Smooth muscle cell of bladder (primary cell): ENCODE results near the gene ZNF664. TPM values are rescaled to one million over a fixed set of nuclear protein-coding genes. Genes with fewer than 3 reads are reported as not detected.

ENCODE experiments used
- total RNA-seq: library from RNA; depleted of rRNA; stranded (reverse); fragments of >200 nt; gene quantifications from 2 replicates; pipeline ENCODE4 v1.2.3, GENCODE V29; 2014

Gene ZNF664
- 30.3 and 37.2 TPM in 2 replicates for total RNA-seq

DNA sequence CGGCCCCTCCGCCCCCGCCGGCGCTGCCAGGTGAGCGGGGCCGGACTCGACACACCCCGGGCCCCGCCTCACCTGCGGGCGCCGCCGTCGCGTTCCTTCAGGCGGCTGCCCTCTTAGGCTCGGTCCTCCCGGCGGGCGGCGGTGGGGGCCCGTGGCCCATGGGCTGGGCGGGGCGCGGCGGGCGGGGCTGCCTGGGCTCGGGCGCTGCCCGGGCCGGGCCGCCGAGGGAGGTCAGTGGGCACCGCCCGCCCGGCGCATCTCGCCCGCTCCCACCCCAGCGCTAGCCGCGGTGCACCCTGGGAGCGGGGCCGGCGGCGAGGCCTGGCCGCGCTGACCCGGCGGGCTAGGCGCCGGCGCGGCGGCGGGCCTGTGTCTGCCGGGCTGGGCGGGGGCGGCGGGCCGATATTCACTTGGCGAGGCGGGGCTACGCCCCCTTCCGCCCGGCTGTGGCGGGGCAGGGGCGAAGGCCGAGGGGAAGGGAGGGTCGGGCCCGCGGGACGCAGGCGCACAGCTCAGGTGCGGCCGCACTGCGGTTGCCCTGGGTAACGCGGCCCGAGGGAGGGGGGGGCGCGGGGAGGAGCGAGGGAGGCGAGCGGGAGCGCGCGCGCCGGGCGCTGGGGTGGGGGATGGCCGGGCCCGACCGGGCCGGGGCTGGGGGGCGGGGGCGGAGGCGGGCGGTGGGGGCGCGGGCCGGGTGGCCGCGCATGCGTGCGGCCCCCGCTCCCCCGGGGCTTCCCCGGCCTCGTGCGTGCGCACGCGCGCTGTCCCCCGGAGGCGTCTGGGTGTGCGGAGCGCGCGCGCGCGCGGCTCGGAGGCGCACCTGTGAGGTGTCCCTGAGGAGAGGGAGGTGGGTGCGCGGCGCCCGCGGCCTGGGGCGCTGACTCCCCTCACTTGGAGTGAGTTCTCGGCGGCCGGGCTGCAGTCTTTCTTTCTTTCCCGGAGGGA is at the start of gene ZNF664, which contains the start of gene CCDC92:
TSS of gene ZNF664 (plus strand) at position 759 of the 945 bp plus-strand sequence. CDS start 38,930 bp downstream, outside the sequence.
TSS of gene CCDC92 (minus strand) at position 375 of the 945 bp plus-strand sequence. CDS start 28,526 bp downstream, outside the sequence.

Other genes starting within 250 kb of the ZNF664 start
- 0.43 and 0.46 TPM in 2 replicates for gene DNAH10, start 210.9 kb upstream of the ZNF664 start, total RNA-seq
- gene CCDC92, start 384 bp upstream of the ZNF664 start, total RNA-seq = 8.2 and 8.5 TPM in 2 replicates